GM12864 (cell line): ENCODE data around the gene PHOSPHO1.

Source experiments
- DNase-seq: peaks from one replicate; pipeline ENCODE4 v3.0.0-alpha.2; 2011; ENCODE audit warnings: low read depth
- H3K4me3 ChIP-seq: 2 replicates; pipeline ENCODE4 v1.5.1; 2011; ENCODE audit warnings: mild to moderate bottlenecking, low read depth, low read length, control low read depth
- CTCF ChIP-seq: IDR thresholded peaks from 2 replicates; pipeline ENCODE4 v1.5.1; 2011; ENCODE audit warnings: low read depth, mild to moderate bottlenecking, moderate library complexity, low read length, control low read depth, inconsistent platforms; ENCODE audit errors: missing control alignments

Gene PHOSPHO1

GRCh38 chr17:49217651-49218413, 12.8 kb downstream of the PHOSPHO1 start:
- no peak for TF ChIP-seq CTCF
- no peak overlapping the region for H3K4me3 ChIP-seq
- DNase-seq, result peak; percentile 81

- DNase-seq, result no peak
- no peak for TF ChIP-seq CTCF
- no peak overlapping the region for H3K4me3 ChIP-seq
Measured at GRCh38 chr17:49216953-49217650, 13.5 kb downstream of the PHOSPHO1 start.

- no peak for TF ChIP-seq CTCF
- no peak for DNase-seq
- H3K4me3 ChIP-seq, result peak overlapping the region; percentile 18
Measured at GRCh38 chr17:49216482-49216881, 14.1 kb downstream of the PHOSPHO1 start.

- DNase-seq, result no peak
- H3K4me3 ChIP-seq, result peak overlapping the region; percentile 35
- TF ChIP-seq CTCF, result no peak
Measured at GRCh38 chr17:49214676-49215360, 15.8 kb downstream of the PHOSPHO1 start.

- no peak for TF ChIP-seq CTCF
- H3K4me3 ChIP-seq, result peak overlapping the region; percentile 89
- DNase-seq, result no peak
Measured at GRCh38 chr17:49213847-49214246, 16.7 kb downstream of the PHOSPHO1 start.

GRCh38 chr17:49213399-49213798, 17.2 kb downstream of the PHOSPHO1 start:
- H3K4me3 ChIP-seq, result peak overlapping the region; percentile 89
- no peak for TF ChIP-seq CTCF
- no peak for DNase-seq
